Epidermal melanocyte (primary cell): ENCODE measurements around the gene TMEM181.
"Not testable (repeated sequence)": the region's sequence is repeated elsewhere in the genome, so short reads cannot be mapped to it uniquely, and the experiment has no call there.

Experiments
- DNase-seq: peaks from one replicate; pipeline ENCODE4 v3.0.0; 2011; ENCODE audit warnings: low spot score; ENCODE audit not compliant: insufficient read length

TMEM181 gene

GRCh38 chr6:158621694-158622544, 62.0 kb downstream of the TMEM181 start:
- no peak for DNase-seq

GRCh38 chr6:158622545-158623190, 62.8 kb downstream of the TMEM181 start:
- no peak for DNase-seq

- no peak for DNase-seq
These were observed 65.1 kb downstream of the TMEM181 start for GRCh38 chr6:158624684-158625682.

GRCh38 chr6:158625881-158626305, 66.0 kb downstream of the TMEM181 start:
- no peak for DNase-seq

GRCh38 chr6:158626360-158627167, 66.7 kb downstream of the TMEM181 start:
- no peak for DNase-seq

- no peak for DNase-seq
These were observed 67.5 kb downstream of the TMEM181 start for GRCh38 chr6:158627168-158627939.

GRCh38 chr6:158627940-158628211, 68.0 kb downstream of the TMEM181 start:
- DNase-seq, result no peak

GRCh38 chr6:158628542-158628941, 68.7 kb downstream of the TMEM181 start:
- DNase-seq, result no peak

- no peak for DNase-seq
These were observed 69.7 kb downstream of the TMEM181 start for GRCh38 chr6:158629367-158630221.

- DNase-seq, result no peak
These were observed 71.2 kb downstream of the TMEM181 start for GRCh38 chr6:158630938-158631616.

- no peak for DNase-seq
These were observed 72.0 kb downstream of the TMEM181 start for GRCh38 chr6:158631678-158632537.

- DNase-seq, result not testable (repeated sequence)
These were observed 72.7 kb downstream of the TMEM181 start for GRCh38 chr6:158632538-158633119.

GRCh38 chr6:158633127-158633526, 73.2 kb downstream of the TMEM181 start:
- no peak for DNase-seq

- DNase-seq, result no peak
These were observed 75.0 kb downstream of the TMEM181 start for GRCh38 chr6:158634695-158635426.

GRCh38 chr6:158635427-158636073, 75.7 kb downstream of the TMEM181 start:
- no peak for DNase-seq

- DNase-seq, result no peak
These were observed 76.9 kb downstream of the TMEM181 start for GRCh38 chr6:158636778-158637177.
